A673 (cell line): Measurements from ENCODE around the gene C1orf210. TPM values are rescaled to one million over a fixed set of nuclear protein-coding genes. Genes with fewer than 3 reads are reported as not detected.

Source experiments
- BruUV-seq: library from RNA; stranded (reverse); fragments of 400-500 nt; replicated peaks from 2 replicates; lab custom pipeline; 2021; lab: Mats Ljungman, UMichigan
- CTCF ChIA-PET: fragments of 300-600 bp; sonication (Branson Sonifier 250); formaldehyde crosslinking; loops from one replicate; lab custom pipeline; 2022; ENCODE audit warnings: antibody characterized with exemption; lab: Charles Lee
- POLR2A ChIA-PET: fragments of 300-600 bp; sonication (Branson Sonifier 250); formaldehyde crosslinking; loops from one replicate; lab custom pipeline; 2022; ENCODE audit warnings: antibody characterized with exemption; ENCODE audit not compliant: low non-redundant PET; lab: Charles Lee
- DNase-seq: peaks from one replicate; pipeline ENCODE4 v3.0.0-alpha.2; 2015; ENCODE audit warnings: low spot score
- H3K27ac ChIP-seq: fragments of 200-600 bp; sonication (generic); 2 replicates; pipeline ENCODE4 v1.5.1; 2016; ENCODE audit warnings: mixed run types, low read depth, mild to moderate bottlenecking, mixed read lengths, antibody characterized with exemption, low read length; ENCODE audit not compliant: poor library complexity, severe bottlenecking
- H3K27me3 ChIP-seq: fragments of 200-600 bp; sonication (generic); replicated peaks from 2 replicates; pipeline ENCODE4 v1.6.1; 2017; ENCODE audit warnings: mixed run types, low read depth, mild to moderate bottlenecking, mixed read lengths, antibody characterized with exemption, low read length; ENCODE audit not compliant: insufficient read depth, poor library complexity
- H3K36me3 ChIP-seq: fragments of 200-600 bp; sonication (generic); 2 replicates; pipeline ENCODE4 v1.6.1; 2016; ENCODE audit warnings: mixed run types, mild to moderate bottlenecking, mixed read lengths, antibody characterized with exemption, low read length; ENCODE audit not compliant: insufficient read depth, poor library complexity, severe bottlenecking
- H3K4me1 ChIP-seq: fragments of 200-600 bp; sonication (generic); 2 replicates; pipeline ENCODE4 v1.6.1; 2017; ENCODE audit warnings: mixed run types, mild to moderate bottlenecking, mixed read lengths, antibody characterized with exemption, low read length; ENCODE audit not compliant: insufficient read depth, poor library complexity, severe bottlenecking
- H3K4me3 ChIP-seq: fragments of 200-600 bp; sonication (generic); 2 replicates; pipeline ENCODE4 v1.5.1; 2016; ENCODE audit warnings: low read depth, mixed run types, mild to moderate bottlenecking, mixed read lengths, low read length; ENCODE audit not compliant: poor library complexity, severe bottlenecking
- H3K9me3 ChIP-seq: fragments of 200-600 bp; sonication (generic); 2 replicates; pipeline ENCODE4 v1.6.1; 2016; ENCODE audit warnings: mixed run types, low read depth, mild to moderate bottlenecking, mixed read lengths, antibody characterized with exemption, low read length; ENCODE audit not compliant: poor library complexity, severe bottlenecking
- CTCF ChIP-seq: fragments of 300-800, 200-600 bp; sonication (generic); conservative IDR thresholded peaks from 2 replicates; pipeline ENCODE4 v1.5.1; 2017; ENCODE audit warnings: low read depth, mild to moderate bottlenecking, antibody characterized with exemption, low read length, moderate library complexity, mixed read lengths
- EZH2 ChIP-seq: fragments of 200-600 bp; sonication (generic); IDR thresholded peaks from 2 replicates; pipeline ENCODE4 v1.6.1; 2017; ENCODE audit warnings: borderline replicate concordance, low read depth, mild to moderate bottlenecking, mixed read lengths, antibody characterized with exemption, low read length; ENCODE audit not compliant: poor library complexity, severe bottlenecking
- intact Hi-C: fragments of 100-400 bp; cut with micrococcal nuclease; formaldehyde crosslinking; loops from one replicate; pipeline ENCODE4 v1.10.0; 2022; ENCODE audit not compliant: unreplicated experiment
- total RNA-seq: library from RNA; stranded (reverse); gene quantifications from 2 replicates; pipeline ENCODE4 v1.2.3, GENCODE V29; 2021

C1orf210 gene
- total RNA-seq, 1 experiment from 2014 or later, result not detected

- Histone ChIP-seq H3K36me3 (no peaks in the 10 kb centered on the region), H3K4me1 (peaks cover 10% of the 10 kb centered on the region), H3K27ac (peak overlapping the region; percentile 65), H3K27me3 (no peaks in the 10 kb centered on the region), H3K4me3 (no peak overlapping the region), H3K9me3 (no peaks in the 10 kb centered on the region)
- TF ChIP-seq EZH2 (no peak), CTCF (no peak)
- POLR2A ChIA-PET, result no interaction called here
- CTCF ChIA-PET, result no interaction called here
- DNase-seq, result no peak
- no TSS peak for BruUV-seq
- intact Hi-C loops, result no loop called here
Observed at GRCh38 chr1:43274804-43275180, 10.6 kb downstream of the C1orf210 start.

DNA sequence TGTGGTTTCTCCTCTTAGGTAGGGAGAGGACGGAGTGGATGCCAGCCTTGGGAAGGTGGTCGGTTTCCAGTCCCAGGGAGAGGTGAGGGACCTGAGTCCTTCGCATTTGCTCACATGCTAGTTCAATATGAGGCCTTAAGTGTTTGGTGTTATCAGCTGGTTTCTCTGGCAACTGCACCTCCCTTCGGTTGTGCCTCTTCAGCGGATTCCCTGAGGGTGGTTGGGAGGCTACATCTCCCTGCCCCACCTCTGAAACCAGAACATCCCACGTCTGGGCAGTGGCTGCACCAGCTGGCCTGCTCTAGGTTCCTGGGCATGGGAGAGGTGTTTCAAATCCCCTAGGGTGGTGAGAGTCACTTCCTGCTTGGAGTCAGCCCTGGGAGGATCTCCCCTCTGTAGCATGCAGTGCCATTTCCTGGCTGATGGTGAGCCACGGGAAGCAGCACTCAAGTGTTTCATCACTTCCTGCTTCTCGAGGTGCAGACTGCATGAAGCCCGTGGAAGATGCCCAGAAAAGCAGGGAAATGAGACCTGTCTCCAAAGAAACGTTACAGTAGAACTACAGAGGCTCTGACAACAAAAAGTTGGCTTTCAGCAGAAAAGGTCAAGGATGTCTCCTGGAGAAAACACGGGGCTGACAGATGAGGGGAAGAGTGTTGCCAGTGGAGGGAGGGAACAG, 11.1 kb downstream of the C1orf210 start:
- intact Hi-C loops, result no loop called here

DNA sequence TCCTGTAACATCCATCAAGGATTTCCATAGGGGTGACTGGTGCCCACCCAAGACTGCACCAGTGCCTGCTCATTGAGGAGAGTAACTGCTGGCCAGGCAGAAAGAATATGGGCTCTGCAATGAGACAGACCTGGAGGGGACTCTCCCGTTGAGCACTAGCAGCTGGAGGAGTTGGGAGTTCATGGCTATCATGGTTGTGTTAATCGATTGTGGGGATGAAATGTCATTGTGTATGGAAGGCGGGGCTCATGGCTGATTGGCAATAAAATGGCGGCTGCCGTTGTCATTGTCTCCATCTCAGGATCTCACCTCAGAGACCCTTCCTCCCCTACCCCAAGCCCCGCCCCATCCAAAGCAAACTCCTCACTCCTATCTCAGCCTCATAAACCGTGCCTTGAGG, 11.7 kb downstream of the C1orf210 start:
- CTCF ChIA-PET, result no interaction called here
- POLR2A ChIA-PET, result no interaction called here
- no peaks in the 10 kb centered on the region for H3K9me3 ChIP-seq
- intact Hi-C loops, result no loop called here
- peak overlapping the region; percentile 65 for H3K27ac ChIP-seq
- no peak overlapping the region for H3K4me3 ChIP-seq
- no peak for DNase-seq
- BruUV-seq, result no TSS peak
- no peaks in the 10 kb centered on the region for H3K27me3 ChIP-seq
- H3K36me3 ChIP-seq, result no peaks in the 10 kb centered on the region
- TF ChIP-seq EZH2, result no peak
- TF ChIP-seq CTCF, result no peak
- peaks cover 10% of the 10 kb centered on the region for H3K4me1 ChIP-seq

More for the DNA sequence above, 11.1 kb downstream of the C1orf210 start:
- Histone ChIP-seq H3K9me3 (no peaks in the 10 kb centered on the region), H3K27ac (peak overlapping the region; percentile 65), H3K36me3 (no peaks in the 10 kb centered on the region), H3K4me1 (peaks cover 10% of the 10 kb centered on the region), H3K4me3 (no peak overlapping the region), H3K27me3 (no peaks in the 10 kb centered on the region)
- peak; percentile 90 for DNase-seq
- TF ChIP-seq EZH2 (no peak), CTCF (no peak)
- ChIA-PET CTCF (no interaction called here), POLR2A (no interaction called here)
- BruUV-seq, result no TSS peak
